HS-27A (cell line): Measurements from ENCODE around the gene MACROD2.
A peak's percentile ranks its signal among the peaks of the same experiment; 100 is the strongest.

ENCODE experiments used
- DNase-seq: peaks from one replicate; pipeline ENCODE4 v3.0.0-alpha.2; 2012; ENCODE audit warnings: low read depth, missing footprints

MACROD2 gene

GRCh38 chr20:14470231-14470899, 475.0 kb downstream of the MACROD2 start:
- no peak for DNase-seq

GRCh38 chr20:14470977-14471661, 475.8 kb downstream of the MACROD2 start:
- no peak for DNase-seq

- DNase-seq = no peak
Measured at GRCh38 chr20:14477125-14477524, 481.8 kb downstream of the MACROD2 start.

- no peak for DNase-seq
Measured at GRCh38 chr20:14478126-14478525, 482.8 kb downstream of the MACROD2 start.

GRCh38 chr20:14481863-14482262, 486.5 kb downstream of the MACROD2 start:
- DNase-seq = peak; percentile 72

GRCh38 chr20:14488212-14488611, 492.9 kb downstream of the MACROD2 start:
- no peak for DNase-seq

- no peak for DNase-seq
Measured at GRCh38 chr20:14488756-14489479, 493.6 kb downstream of the MACROD2 start.

GRCh38 chr20:14489544-14489943, 494.2 kb downstream of the MACROD2 start:
- DNase-seq = no peak

GRCh38 chr20:14491436-14491835, 496.1 kb downstream of the MACROD2 start:
- DNase-seq = no peak

- no peak for DNase-seq
Measured at GRCh38 chr20:14493408-14493807, 498.1 kb downstream of the MACROD2 start.

- DNase-seq = no peak
Measured at GRCh38 chr20:14494355-14494754, 499.0 kb downstream of the MACROD2 start.

GRCh38 chr20:14495066-14495465, 499.8 kb downstream of the MACROD2 start:
- DNase-seq = no peak

- no peak for DNase-seq
Measured at GRCh38 chr20:14497004-14497403, 501.7 kb downstream of the MACROD2 start.

- no peak for DNase-seq
Measured at GRCh38 chr20:14498772-14499171, 503.5 kb downstream of the MACROD2 start.

GRCh38 chr20:14505476-14505875, 510.2 kb downstream of the MACROD2 start:
- DNase-seq = no peak

GRCh38 chr20:14507711-14508110, 512.4 kb downstream of the MACROD2 start:
- DNase-seq = no peak

GRCh38 chr20:14510341-14510740, 515.0 kb downstream of the MACROD2 start:
- no peak for DNase-seq

- no peak for DNase-seq
Measured at GRCh38 chr20:14512839-14513238, 517.5 kb downstream of the MACROD2 start.

- no peak for DNase-seq
Measured at GRCh38 chr20:14518648-14519047, 523.3 kb downstream of the MACROD2 start.

GRCh38 chr20:14521016-14521415, 525.7 kb downstream of the MACROD2 start:
- DNase-seq = no peak

- no peak for DNase-seq
Measured at GRCh38 chr20:14521436-14521835, 526.1 kb downstream of the MACROD2 start.

GRCh38 chr20:14522595-14522994, 527.3 kb downstream of the MACROD2 start:
- no peak for DNase-seq

GRCh38 chr20:14523090-14523489, 527.8 kb downstream of the MACROD2 start:
- DNase-seq = no peak
